ENCODE results near the gene CYP4B1.
"Not testable (repeated sequence)": the region's sequence is repeated elsewhere in the genome, so short reads cannot be mapped to it uniquely, and the experiment has no call there.

The CYP4B1 gene

DNA sequence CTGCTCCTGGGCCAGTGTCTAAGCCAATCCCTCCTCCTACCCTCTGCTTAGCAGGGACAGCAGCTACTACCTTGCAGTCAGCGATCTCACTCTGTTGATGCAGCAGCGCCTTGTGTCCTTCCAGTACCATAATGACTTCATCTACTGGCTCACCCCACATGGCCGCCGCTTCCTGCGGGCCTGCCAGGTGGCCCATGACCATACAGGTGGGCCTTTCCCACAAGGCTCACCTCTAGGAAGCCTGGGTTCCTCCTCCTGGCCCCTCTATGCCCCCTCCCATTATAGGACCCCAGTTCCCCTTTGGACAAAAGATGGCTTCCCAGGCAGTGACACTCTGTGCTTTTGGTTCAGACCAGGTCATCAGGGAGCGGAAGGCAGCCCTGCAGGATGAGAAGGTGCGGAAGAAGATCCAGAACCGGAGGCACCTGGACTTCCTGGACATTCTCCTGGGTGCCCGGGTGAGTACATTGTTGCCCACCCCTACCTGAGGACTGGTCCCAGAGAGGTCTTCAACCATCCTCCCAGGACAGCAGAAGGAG lies 15.1 kb downstream of the CYP4B1 start:
- no peak for DNase-seq (ENCODE audit: low read depth in 2 of 3, low spot score in 1 of 3)

DNA sequence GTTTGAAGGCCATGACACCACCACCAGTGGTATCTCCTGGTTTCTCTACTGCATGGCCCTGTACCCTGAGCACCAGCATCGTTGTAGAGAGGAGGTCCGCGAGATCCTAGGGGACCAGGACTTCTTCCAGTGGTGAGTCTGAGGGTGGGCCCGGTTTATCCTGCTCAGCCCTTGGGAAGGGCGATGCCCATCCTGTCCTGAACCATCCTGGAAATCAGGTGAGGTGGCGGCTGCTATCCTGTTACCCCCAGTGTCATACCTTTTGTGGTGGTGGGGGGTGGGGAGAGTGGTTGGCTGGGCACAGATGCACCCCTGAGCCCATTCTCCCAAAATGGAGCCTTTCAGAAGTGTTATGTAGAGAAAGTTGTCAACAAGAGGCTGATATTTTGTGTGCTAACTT lies 16.3 kb downstream of the CYP4B1 start:
- DNase-seq (ENCODE audit: low read depth in 2 of 3, low spot score in 1 of 3) = no peak

DNA sequence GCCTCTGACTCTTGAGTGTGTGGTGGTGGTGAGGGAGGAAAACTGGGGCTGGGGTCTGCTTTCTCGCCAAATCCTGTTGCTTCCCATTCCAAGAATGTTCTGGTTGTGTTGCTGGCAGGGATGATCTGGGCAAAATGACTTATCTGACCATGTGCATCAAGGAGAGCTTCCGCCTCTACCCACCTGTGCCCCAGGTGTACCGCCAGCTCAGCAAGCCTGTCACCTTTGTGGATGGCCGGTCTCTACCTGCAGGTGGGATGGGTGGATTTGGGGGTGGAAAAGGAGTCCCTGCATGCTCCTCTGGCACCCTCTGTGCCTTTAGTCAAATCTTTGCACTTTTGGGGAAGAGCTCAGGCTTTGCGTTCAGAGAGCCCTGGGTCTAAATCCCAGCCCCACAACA lies 18.1 kb downstream of the CYP4B1 start:
- no peak for DNase-seq (ENCODE audit: low read depth in 2 of 3, low spot score in 1 of 3)

DNA sequence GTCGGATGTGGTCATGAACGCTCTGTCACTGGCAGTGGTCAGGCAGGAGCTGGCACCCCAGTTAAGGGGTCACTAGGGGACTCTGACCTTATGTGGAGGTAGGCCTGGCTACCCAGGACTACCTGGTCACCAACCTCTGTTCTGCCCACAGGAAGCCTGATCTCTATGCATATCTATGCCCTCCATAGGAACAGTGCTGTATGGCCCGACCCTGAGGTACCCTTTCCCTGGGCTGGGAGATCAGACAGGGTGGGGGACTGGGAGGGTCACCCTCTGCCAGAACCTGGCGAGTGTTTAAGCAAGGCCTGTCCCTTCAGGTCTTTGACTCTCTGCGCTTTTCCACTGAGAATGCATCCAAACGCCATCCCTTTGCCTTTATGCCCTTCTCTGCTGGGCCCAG lies 19.0 kb downstream of the CYP4B1 start:
- DNase-seq (ENCODE audit: low read depth in 2 of 3, low spot score in 1 of 3) = no peak

DNA sequence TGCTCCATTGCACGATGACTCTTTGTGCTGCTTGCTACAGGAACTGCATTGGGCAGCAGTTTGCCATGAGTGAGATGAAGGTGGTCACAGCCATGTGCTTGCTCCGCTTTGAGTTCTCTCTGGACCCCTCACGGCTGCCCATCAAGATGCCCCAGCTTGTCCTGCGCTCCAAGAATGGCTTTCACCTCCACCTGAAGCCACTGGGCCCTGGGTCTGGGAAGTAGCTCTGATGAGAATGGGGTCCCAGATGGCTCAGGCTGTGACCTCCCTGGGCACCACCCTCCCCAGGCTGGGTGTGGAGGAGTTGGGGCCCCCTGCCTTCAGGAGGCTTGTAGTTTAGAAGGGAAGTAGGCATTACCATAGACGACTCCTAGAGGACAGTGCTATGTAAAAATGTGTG lies 19.7 kb downstream of the CYP4B1 start:
- DNase-seq (ENCODE audit: low read depth in 2 of 3, low spot score in 1 of 3) = no peak

DNA sequence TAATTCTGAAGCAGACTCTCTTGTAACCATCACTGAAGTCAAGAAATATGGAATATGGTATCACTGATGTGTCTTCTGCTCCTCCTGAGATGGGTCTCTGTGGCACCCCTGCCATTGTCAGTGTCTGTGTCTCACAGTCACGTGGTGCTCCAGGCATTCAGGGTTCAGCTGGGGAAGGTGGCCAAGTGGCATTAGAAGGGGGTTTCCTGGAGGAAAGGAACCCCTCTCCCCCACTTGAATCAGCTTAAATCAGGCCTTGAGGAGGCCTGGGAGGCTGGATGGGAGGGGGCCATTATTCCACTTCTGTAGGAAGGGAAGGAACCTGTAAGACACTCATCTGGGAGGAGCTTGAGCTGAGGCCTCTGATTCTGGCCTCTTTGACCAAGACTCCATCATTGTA lies 20.5 kb downstream of the CYP4B1 start:
- DNase-seq (ENCODE audit: low read depth in 2 of 3, low spot score in 1 of 3) = no peak

DNA sequence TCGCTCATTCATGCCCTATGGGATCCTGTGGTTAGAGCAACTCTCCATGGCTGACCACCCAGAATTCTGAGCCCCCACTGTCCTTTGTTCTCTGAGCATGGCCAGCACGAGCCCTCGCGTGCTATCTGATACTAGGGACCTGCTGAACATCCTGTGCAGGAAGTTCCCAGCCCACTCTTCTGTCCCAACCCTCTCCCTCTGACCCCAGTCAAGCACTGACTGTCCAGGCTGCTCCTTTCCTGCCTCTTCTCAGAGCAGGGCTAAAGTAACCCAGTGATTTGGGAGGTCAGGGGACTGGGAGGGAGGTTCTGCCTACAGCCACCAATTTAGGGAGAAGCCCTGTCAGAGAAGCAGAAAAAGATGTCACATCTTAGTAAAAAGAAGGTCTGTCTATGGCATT lies 21.2 kb downstream of the CYP4B1 start:
- DNase-seq (ENCODE audit: low read depth in 2 of 3, low spot score in 1 of 3) = no peak

DNA sequence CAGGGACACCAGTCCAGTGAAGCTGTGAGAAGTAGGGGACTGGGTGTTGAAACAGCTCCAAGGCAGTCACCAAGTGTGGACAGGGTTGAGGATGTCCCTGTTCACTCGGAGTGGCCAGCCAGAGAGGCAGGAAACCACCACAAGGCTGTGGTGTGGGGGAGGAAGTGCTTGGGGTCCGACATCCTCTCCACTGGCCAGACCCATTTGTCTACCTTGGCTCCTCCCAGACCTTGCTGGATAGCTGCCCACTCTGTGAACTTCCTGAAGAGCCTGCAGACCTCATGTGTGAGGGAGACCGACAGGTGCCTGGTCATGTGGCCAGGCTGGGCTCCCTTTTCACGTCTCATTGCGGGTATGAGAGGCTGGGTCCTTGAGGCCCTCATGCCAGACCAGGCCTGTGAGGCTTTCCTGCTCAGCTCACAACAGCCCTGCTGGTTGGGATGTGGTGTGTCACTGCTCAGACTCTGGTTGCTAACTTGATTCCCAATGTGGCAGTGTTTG lies 21.8 kb downstream of the CYP4B1 start:
- no peak for DNase-seq (ENCODE audit: low read depth in 2 of 3, low spot score in 1 of 3)

DNA sequence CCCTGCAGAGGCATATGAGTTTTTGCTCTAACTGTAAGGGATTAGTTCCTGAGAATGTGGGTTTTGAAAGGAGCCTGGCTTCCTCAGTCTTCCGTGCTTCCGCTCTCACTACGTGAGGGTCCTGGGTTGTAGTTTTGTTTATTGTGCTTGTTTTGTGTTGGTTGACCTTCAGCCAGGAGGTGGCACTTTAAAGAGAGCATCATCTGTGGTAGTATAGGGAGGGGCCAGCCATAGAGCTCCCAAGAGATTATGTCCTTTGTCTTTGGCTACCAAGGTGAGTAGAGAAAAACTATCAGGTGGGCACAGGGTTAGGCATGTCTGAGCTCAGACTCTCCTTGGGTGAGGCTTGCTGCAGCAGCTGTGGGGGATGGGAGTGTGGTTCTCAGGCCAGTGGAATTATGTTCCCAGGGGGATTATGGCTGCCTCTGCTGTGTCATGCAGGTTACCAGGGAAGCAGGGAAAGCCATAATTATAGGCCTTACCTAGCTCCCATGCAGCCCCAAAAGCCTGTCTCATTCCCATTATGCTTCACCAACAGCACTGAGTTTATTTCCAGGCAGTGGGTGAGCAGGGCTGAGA lies 23.5 kb downstream of the CYP4B1 start:
- no peak for DNase-seq (ENCODE audit: low read depth in 2 of 3, low spot score in 1 of 3)

DNA sequence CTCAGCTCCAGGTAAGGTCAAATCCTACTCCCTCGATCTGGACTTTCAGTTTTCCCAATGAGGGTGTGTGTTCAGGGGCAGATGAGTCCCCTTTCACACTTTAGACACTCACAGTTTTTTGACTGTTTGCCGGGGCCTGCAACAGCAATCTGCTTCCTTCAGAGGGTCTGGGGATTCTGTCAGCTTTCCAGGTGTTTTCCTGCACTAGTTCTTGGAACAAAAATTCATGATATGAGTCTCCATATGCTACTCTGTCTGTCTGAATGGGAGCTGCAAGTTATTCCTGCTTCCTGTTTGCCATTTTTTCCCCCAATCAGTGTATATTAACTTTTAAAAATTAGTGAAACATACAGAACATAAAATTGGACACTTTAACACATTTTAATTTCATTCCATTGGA lies 24.3 kb downstream of the CYP4B1 start:
- DNase-seq (ENCODE audit: low read depth in 2 of 3, low spot score in 1 of 3) = no peak

DNA sequence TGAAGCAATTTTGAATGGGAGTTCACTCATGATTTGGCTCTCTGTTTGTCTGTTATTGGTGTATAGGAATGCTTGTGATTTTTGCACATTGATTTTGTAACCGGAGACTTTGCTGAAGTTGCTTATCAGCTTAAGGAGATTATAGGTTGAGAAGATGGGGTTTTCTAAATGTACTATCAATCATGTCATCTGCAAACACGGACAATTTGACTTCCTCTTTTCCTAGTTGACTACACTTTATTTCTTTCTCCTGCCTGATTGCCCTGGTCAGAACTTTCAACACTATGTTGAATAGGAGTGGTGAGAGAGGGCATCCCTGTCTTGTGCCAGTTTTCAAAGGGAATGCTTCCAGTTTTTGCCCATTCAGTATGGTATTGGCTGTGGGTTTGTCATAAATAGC lies 28.0 kb downstream of the CYP4B1 start:
- DNase-seq (ENCODE audit: low read depth in 2 of 3, low spot score in 1 of 3) = not testable (repeated sequence)

DNA sequence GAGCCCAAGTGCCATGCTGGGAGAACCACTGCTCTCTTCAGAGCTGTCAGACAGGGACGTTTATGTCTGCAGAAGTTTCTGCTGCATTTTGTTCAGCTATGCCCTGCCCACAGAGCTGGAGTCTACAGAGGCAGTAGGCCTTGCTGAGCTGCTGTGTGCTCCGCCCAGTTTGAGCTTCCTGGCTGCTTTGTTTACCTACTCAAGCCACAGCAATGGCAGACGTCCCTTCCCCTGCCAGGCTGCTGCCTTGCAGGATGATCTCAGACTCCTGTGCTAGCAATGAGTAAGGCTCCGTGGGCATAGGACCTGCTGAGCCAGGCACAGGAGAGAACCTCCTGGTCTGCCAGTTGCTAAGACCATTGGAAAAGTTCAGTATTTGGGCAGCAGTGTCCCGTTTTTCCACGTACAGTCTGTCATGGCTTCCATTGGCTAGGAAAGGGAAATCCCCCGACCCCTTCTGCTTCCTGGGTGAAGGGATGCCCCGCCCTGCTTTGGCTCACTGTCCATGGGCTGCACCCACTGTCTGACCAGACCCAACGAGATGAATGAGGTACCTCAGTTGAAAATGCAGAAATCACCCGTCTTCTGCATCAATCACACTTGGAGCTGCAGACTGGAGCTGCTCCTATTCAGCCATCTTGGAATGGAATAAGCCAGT lies 31.9 kb downstream of the CYP4B1 start:
- DNase-seq (ENCODE audit: low read depth in 2 of 3, low spot score in 1 of 3) = no peak

DNA sequence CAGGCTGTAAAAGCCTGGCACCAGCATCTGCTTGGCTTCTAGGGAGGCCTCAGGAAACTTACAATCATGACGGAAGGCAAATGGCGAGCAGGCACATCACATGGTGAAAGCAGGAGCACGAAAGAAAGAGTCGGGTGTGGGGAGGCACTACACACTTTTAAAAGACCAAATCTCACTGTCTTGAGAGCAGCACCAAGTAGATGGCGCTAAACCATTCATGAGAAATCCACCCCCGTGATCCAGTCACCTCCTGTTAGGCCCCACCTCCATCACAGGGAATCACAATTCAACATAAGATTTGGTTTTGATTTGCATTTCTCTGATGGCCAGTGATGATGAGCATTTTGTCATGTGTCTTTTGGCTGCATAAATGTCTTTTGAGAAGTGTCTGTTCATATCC lies 36.6 kb downstream of the CYP4B1 start:
- DNase-seq (ENCODE audit: low read depth in 2 of 3, low spot score in 1 of 3) = not testable (repeated sequence)

DNA sequence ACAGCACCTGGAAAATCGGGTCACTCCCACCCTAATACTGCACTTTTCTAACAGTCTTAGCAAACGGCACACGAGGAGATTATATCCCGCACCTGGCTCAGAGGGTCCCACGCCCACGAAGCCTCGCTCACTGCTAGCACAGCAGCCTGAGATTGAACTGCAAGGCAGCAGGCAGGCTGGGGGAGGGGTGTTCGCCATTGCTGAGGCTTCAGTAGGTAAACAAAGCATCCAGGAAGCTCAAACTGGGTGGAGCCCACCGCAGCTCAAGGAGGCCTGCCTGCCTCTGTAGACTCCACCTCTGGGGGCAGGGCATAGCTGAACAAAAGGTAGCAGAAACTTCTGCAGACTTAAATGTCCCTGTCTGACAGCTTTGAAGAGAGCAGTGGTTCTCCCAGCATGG lies 47.5 kb downstream of the CYP4B1 start:
- not testable (repeated sequence) for DNase-seq (ENCODE audit: low read depth in 2 of 3, low spot score in 1 of 3)

DNA sequence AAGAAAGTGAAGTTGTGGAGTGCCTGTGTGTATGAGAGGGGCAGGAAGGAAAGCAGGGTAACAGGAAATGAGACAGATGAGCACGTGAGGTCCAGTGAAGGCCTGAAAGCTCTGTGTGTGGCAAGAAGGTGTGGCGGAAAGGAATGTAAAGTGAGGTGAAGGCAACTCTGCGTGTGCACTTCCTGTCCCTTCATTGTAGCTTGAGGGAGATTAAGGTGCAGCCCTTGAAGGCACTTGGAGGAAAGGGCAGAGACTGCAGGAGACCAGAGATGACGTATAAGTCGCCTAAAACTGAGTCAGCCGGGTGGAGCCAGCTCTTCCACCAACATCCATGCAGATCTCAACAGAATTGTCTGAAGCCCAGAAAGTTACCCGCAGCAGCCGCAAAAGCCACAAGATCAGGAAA lies 58.8 kb downstream of the CYP4B1 start:
- DNase-seq (ENCODE audit: low read depth in 2 of 3, low spot score in 1 of 3) = not testable (repeated sequence)

DNA sequence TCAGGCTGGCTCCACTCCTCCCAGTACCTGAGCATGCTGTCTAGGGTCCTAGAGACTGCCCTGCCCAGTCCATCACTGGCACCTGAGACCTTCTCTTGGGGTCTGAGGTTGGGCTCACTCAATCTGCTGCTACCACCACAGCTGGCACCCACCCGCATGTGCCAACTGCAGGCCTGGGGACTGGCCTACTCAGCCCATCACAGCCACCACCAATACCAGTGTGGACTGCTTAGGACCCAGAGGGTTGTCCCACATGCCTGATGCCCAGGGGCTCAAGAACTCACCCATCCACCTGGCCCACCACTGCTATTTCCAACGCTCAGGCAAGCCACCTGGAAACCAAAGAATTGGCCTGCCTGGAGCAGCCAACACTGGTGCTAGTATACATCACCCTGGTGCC lies 63.5 kb downstream of the CYP4B1 start:
- DNase-seq (ENCODE audit: low read depth in 2 of 3, low spot score in 1 of 3) = no peak

All from stimulated activated CD4-positive, alpha-beta T cell treated with anti-CD3 and anti-CD28 coated beads, Interleukin-12 subunit alpha, Interleukin-12 subunit beta, amount 100 ng/mL, for 48 hours (primary cell).